GM10266 (cell line): ENCODE results near the gene ENOX1.

Experiments
- DNase-seq: peaks from one replicate; pipeline ENCODE4 v3.0.0; 2012; ENCODE audit errors: extremely low spot score
- TF ChIP-seq, protein P1 (sequence below): IDR thresholded peaks from 2 replicates; pipeline ENCODE4 v1.5.1; 2012; ENCODE audit warnings: mild to moderate bottlenecking, low read depth; ENCODE audit not compliant: control insufficient read depth, insufficient read depth; ENCODE audit errors: missing control alignments

Gene ENOX1

GRCh38 chr13:43405457-43405856 lies 381.3 kb downstream of the ENOX1 start:
- no peak for DNase-seq

DNA sequence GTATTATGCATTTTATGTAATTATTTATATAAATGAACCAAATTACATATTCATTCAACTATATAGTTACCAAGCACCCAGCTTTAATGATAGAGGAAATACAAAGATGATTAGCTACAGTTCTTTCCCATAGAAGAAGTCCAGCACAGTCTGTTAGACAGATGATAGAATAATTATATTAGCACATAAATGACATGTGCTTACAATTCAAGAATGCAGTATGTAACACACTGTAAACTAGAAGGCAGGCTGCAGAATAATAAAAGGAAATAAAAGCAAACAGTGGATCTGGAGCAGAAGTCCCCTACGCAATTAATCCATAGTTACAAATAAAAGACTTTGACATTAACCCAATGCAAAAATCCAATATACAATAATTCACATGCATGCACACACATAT lies 384.4 kb downstream of the ENOX1 start:
- TF ChIP-seq, protein P1, sequence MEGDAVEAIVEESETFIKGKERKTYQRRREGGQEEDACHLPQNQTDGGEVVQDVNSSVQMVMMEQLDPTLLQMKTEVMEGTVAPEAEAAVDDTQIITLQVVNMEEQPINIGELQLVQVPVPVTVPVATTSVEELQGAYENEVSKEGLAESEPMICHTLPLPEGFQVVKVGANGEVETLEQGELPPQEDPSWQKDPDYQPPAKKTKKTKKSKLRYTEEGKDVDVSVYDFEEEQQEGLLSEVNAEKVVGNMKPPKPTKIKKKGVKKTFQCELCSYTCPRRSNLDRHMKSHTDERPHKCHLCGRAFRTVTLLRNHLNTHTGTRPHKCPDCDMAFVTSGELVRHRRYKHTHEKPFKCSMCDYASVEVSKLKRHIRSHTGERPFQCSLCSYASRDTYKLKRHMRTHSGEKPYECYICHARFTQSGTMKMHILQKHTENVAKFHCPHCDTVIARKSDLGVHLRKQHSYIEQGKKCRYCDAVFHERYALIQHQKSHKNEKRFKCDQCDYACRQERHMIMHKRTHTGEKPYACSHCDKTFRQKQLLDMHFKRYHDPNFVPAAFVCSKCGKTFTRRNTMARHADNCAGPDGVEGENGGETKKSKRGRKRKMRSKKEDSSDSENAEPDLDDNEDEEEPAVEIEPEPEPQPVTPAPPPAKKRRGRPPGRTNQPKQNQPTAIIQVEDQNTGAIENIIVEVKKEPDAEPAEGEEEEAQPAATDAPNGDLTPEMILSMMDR = no peak
- no peak for DNase-seq

More at GRCh38 chr13:43405457-43405856, 381.3 kb downstream of the ENOX1 start:
- TF ChIP-seq, protein P1 = no peak

DNA sequence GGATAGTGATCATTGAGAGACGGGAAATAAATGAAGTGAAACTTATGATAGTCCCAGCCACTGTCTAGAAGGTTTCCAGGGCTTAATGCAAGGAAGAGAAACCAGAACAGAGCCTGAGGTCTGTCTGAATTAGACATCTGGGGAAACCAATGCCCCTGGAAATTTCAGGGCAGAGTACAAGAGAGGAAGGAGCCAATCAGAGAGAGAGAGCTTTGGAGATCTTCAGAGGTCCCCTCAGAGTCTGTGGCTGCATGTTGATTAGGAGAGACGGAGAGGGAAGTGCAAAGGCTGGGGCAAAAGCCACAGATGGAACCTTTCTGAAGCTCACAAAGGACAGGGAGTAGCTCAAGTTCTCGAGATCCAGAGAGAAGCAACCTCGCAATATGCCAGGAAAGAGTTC lies 385.4 kb downstream of the ENOX1 start:
- TF ChIP-seq, protein P1 = no peak
- DNase-seq = no peak

- DNase-seq = no peak
- TF ChIP-seq, protein P1 = no peak
These were observed 389.7 kb downstream of the ENOX1 start for GRCh38 chr13:43397111-43397510.

- DNase-seq = no peak
- TF ChIP-seq, protein P1 = no peak
These were observed 395.7 kb downstream of the ENOX1 start for GRCh38 chr13:43391036-43391435.

GRCh38 chr13:43390619-43391018 lies 396.2 kb downstream of the ENOX1 start:
- no peak for DNase-seq
- TF ChIP-seq, protein P1 = no peak

DNA sequence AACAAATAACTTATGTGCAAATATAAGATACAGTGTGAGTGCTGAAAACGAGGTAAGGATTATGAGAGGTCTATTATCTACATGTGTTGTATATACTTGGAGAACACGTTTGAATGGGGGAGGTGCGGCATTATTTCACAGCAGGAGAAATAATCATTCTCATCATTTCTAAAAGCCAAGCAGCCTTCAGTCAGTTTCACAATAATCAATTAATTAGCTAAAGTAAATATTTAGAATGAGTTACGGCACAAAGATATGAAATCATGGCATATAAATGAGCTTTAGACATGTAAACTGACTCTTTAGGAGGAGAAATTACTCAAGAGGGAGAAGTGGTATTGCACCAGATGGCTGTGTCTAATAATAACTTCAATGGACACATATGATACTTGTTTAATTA lies 396.8 kb downstream of the ENOX1 start:
- no peak for DNase-seq
- TF ChIP-seq, protein P1 = no peak
